Keratinocyte (primary cell): ENCODE measurements around the gene TAGLN3. TPM values are rescaled to one million over a fixed set of nuclear protein-coding genes. Genes with fewer than 3 reads are reported as not detected.

Source experiments
- DNase-seq: peaks from one replicate; pipeline ENCODE4 v3.0.0-alpha.2; 2011; ENCODE audit warnings: low read depth, missing footprints, low spot score
- FAIRE-seq: peaks from 2 replicates; lab custom pipeline; 2011; peaks lifted over from hg19 to GRCh38; lab: Jason Lieb, UNC
- H2AFZ ChIP-seq: 2 replicates; pipeline ENCODE4 v1.6.0; 2012; ENCODE audit warnings: low read length, control low read depth, inconsistent platforms; ENCODE audit not compliant: control insufficient read depth
- H3K27ac ChIP-seq: 2 replicates; pipeline ENCODE4 v1.5.1; 2011; ENCODE audit warnings: low read length; ENCODE audit not compliant: control insufficient read depth, insufficient read depth
- H3K27me3 ChIP-seq: 3 replicates; pipeline ENCODE4 v1.6.0; 2011; ENCODE audit warnings: low read length; ENCODE audit not compliant: control insufficient read depth, insufficient read depth; ENCODE audit errors: extremely low read depth
- H3K36me3 ChIP-seq, 2 experiments: 2 replicates in 1 of 2; 3 replicates in 1 of 2; pipeline ENCODE4 v1.5.1; 2011; ENCODE audit warnings: low read length in 2 of 2, mild to moderate bottlenecking in 1 of 2; ENCODE audit not compliant: control insufficient read depth in 2 of 2, insufficient read depth in 2 of 2; ENCODE audit errors: extremely low read depth in 1 of 2
- H3K4me1 ChIP-seq: 3 replicates; pipeline ENCODE4 v1.5.1; 2011; ENCODE audit warnings: low read length; ENCODE audit not compliant: control insufficient read depth, insufficient read depth; ENCODE audit errors: extremely low read depth
- H3K4me2 ChIP-seq: 3 replicates; pipeline ENCODE4 v1.6.0; 2011; ENCODE audit warnings: low read depth, low read length; ENCODE audit not compliant: control insufficient read depth, insufficient read depth; ENCODE audit errors: extremely low read depth
- H3K4me3 ChIP-seq, 3 experiments: fragments of 200-600 bp in 1 of 3; sonication (generic) in 1 of 3; 2 replicates in 2 of 3; 3 replicates in 1 of 3; pipeline ENCODE4 v1.5.1; 2011 to 2016; ENCODE audit warnings: low read length in 3 of 3, mild to moderate bottlenecking in 3 of 3, control low read depth in 2 of 3, inconsistent platforms in 1 of 3, low read depth in 1 of 3, mixed read lengths in 1 of 3, mixed run types in 1 of 3, moderate library complexity in 1 of 3; ENCODE audit not compliant: control insufficient read depth in 2 of 3, insufficient read depth in 2 of 3; ENCODE audit errors: extremely low read depth in 1 of 3
- H3K79me2 ChIP-seq: 2 replicates; pipeline ENCODE4 v1.6.0; 2012; ENCODE audit warnings: low read length; ENCODE audit not compliant: control insufficient read depth, insufficient read depth
- H3K9ac ChIP-seq: 3 replicates; pipeline ENCODE4 v1.6.0; 2011; ENCODE audit warnings: low read length; ENCODE audit not compliant: control insufficient read depth, insufficient read depth; ENCODE audit errors: extremely low read depth
- H3K9me1 ChIP-seq: 3 replicates; pipeline ENCODE4 v1.6.0; 2011; ENCODE audit warnings: low read length; ENCODE audit not compliant: control insufficient read depth, insufficient read depth; ENCODE audit errors: extremely low read depth
- H3K9me3 ChIP-seq: 2 replicates; pipeline ENCODE4 v1.5.1; 2012; ENCODE audit warnings: low read depth, low read length; ENCODE audit not compliant: control insufficient read depth
- H4K20me1 ChIP-seq: 3 replicates; pipeline ENCODE4 v1.6.0; 2011; ENCODE audit warnings: low read length; ENCODE audit not compliant: control insufficient read depth, insufficient read depth; ENCODE audit errors: extremely low read depth
- CTCF ChIP-seq, 3 experiments: IDR thresholded peaks in 1 of 3; conservative IDR thresholded peaks in 1 of 3; optimal IDR thresholded peaks in 1 of 3; 2 replicates in 2 of 3; 3 replicates in 1 of 3; pipeline versions ENCODE3 to v1.5.1; 2011; ENCODE audit warnings: low read length in 3 of 3, mild to moderate bottlenecking in 3 of 3, moderate library complexity in 2 of 3, control low read depth in 1 of 3, inconsistent platforms in 1 of 3; ENCODE audit not compliant: insufficient read depth in 2 of 3; ENCODE audit errors: extremely low read depth in 1 of 3
- EZH2 ChIP-seq: IDR thresholded peaks from one replicate; pipeline ENCODE4 v1.6.1; 2012; ENCODE audit warnings: inconsistent platforms, mild to moderate bottlenecking, low read length, moderate library complexity
- dilution Hi-C: fragments of 300-500 bp; cut with MboI; formaldehyde crosslinking; loops from one replicate; pipeline ENCODE4 v1.7.0; 2020; ENCODE audit warnings: low sequenced_read_pairs; ENCODE audit not compliant: extremely low pct_ligation_motif_present
- polyA plus RNA-seq, 5 experiments: library from polyadenylated mRNA; depleted of rRNA in 3 of 5; stranded (reverse) in 3 of 5; stranded (forward) in 1 of 5; unstranded in 1 of 5; fragments of >200 nt; gene quantifications; 1 replicate in 1 of 5; 2 replicates in 3 of 5; 3 replicates in 1 of 5; pipeline versions ENCODE4 v1.2.1 to v1.2.3, GENCODE V29; 2011 to 2012; ENCODE audit warnings: missing spikeins in 2 of 5, low read depth in 1 of 5, low replicate concordance in 1 of 5

Gene TAGLN3
- polyA plus RNA-seq, 1 donor (not counting 4 experiments of a cell fraction or from before 2014, with no cell fraction given), result 8.9 TPM

- no peak for FAIRE-seq
- Histone ChIP-seq H3K27ac (no peak overlapping the region), H2AFZ (no peak overlapping the region), H4K20me1 (no peaks in the 10 kb centered on the region), H3K4me3 (no peak overlapping the region), H3K9me3 (no peaks in the 10 kb centered on the region), H3K4me2 (no peak overlapping the region), H3K36me3 (no peaks in the 10 kb centered on the region), H3K27me3 (no peaks in the 10 kb centered on the region), H3K79me2 (no peaks in the 10 kb centered on the region), H3K4me1 (peaks cover 8% of the 10 kb centered on the region), H3K9me1 (no peaks in the 10 kb centered on the region), H3K9ac (no peak overlapping the region)
- TF ChIP-seq CTCF (optimal IDR thresholded peaks at IDR 0.05 in 1 of 3, IDR thresholded peaks at IDR 0.05 in 1 of 3, conservative IDR thresholded peaks at IDR 0.05 in 1 of 3; ENCODE audit: extremely low read depth in 1 of 3, insufficient read depth in 2 of 3, low read length in 3 of 3), result no peak
- no peak for TF ChIP-seq EZH2
- DNase-seq, result peak; percentile 5
- dilution Hi-C loops, result no loop called here
Observed at GRCh38 chr3:112046599-112046998, 47.9 kb downstream of the TAGLN3 start.

GRCh38 chr3:112047264-112047663 is 48.5 kb downstream of the TAGLN3 start:
- no peak overlapping the region for H3K27ac ChIP-seq

More at GRCh38 chr3:112047264-112047663, 48.5 kb downstream of the TAGLN3 start:
- FAIRE-seq (no peak), DNase-seq (no peak)
- H3K4me1 ChIP-seq, result peaks cover 8% of the 10 kb centered on the region
- TF ChIP-seq CTCF (optimal IDR thresholded peaks at IDR 0.05 in 1 of 3, IDR thresholded peaks at IDR 0.05 in 1 of 3, conservative IDR thresholded peaks at IDR 0.05 in 1 of 3; ENCODE audit: extremely low read depth in 1 of 3, insufficient read depth in 2 of 3, low read length in 3 of 3), result no peak
- TF ChIP-seq EZH2, result no peak
- H3K4me3 ChIP-seq, result no peak overlapping the region
- no peaks in the 10 kb centered on the region for H3K27me3 ChIP-seq
- no peak overlapping the region for H2AFZ ChIP-seq
- no peaks in the 10 kb centered on the region for H3K79me2 ChIP-seq
- H3K9ac ChIP-seq, result no peak overlapping the region
- no peaks in the 10 kb centered on the region for H3K9me1 ChIP-seq
- H3K36me3 ChIP-seq, result no peaks in the 10 kb centered on the region
- H4K20me1 ChIP-seq, result no peaks in the 10 kb centered on the region
- no peaks in the 10 kb centered on the region for H3K9me3 ChIP-seq
- dilution Hi-C loops, result no loop called here
- H3K4me2 ChIP-seq, result no peak overlapping the region
